Inflammatory macrophage treated with lipopolysaccharide for 1 hour (primary cell): ENCODE data around the gene PGBD1.
A peak's percentile ranks its signal among the peaks of the same experiment; 100 is the strongest.

Source experiments
- DNase-seq, 2 donors: peaks; one replicate each; pipeline ENCODE4 v3.0.0-alpha.2; 2020 to 2022

Gene PGBD1, protein sequence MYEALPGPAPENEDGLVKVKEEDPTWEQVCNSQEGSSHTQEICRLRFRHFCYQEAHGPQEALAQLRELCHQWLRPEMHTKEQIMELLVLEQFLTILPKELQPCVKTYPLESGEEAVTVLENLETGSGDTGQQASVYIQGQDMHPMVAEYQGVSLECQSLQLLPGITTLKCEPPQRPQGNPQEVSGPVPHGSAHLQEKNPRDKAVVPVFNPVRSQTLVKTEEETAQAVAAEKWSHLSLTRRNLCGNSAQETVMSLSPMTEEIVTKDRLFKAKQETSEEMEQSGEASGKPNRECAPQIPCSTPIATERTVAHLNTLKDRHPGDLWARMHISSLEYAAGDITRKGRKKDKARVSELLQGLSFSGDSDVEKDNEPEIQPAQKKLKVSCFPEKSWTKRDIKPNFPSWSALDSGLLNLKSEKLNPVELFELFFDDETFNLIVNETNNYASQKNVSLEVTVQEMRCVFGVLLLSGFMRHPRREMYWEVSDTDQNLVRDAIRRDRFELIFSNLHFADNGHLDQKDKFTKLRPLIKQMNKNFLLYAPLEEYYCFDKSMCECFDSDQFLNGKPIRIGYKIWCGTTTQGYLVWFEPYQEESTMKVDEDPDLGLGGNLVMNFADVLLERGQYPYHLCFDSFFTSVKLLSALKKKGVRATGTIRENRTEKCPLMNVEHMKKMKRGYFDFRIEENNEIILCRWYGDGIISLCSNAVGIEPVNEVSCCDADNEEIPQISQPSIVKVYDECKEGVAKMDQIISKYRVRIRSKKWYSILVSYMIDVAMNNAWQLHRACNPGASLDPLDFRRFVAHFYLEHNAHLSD

DNA sequence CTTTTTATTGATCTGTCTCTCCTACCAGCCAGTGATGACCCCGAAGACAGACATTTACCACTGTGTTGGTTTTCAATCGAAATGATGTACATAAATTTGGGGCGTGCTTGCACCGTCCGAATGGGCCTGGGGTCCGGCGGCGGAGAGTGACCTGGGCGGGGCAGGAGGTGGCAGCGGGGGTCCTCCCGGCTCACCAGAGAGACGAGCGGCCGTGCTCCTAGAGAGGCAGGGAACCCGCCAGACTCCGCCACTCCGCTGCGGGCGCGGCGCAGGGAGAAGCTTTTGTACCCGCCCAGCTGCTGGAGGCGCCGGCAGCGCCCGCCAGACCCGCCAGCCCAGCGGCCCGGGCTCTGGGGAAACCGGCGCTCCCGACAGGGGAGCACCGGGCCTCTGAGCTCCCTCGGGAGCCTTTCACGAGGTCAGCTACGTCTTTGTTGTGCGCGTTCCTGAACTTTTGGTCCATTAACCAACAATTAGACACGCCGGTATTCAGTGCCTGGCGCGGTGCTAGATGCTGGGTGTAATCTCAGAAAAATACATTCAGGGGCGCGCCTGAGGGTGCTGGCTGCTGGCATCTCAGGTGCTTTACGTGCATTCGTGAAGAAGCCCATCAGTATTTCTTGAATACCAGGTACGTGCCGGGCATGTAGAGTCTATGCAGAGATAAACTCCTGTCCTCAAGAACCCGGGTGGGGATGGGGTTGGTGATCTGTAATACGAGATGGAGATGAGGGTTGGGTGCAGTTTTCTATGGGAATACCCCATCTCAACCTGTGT lies at the start of gene PGBD1:
Gene PGBD1 (plus strand): TSS at position 285 of the 777 bp plus-strand sequence. CDS start 2,242 bp downstream, outside the sequence.
- peak; percentile 25 to 44 for DNase-seq

DNA sequence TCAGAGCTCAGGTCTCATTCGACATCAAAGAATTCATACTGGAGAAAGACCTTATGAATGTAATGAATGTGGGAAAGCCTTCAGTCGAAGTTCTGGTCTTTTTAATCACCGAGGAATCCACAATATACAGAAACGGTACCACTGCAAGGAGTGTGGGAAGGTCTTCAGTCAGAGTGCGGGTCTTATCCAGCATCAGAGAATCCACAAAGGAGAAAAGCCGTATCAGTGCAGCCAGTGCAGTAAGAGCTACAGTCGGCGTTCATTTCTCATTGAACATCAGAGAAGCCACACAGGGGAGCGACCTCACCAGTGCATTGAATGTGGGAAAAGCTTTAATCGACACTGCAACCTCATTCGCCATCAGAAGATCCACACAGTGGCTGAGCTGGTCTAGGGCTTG lies 48.6 kb upstream of the PGBD1 start:
- no peak for DNase-seq

DNA sequence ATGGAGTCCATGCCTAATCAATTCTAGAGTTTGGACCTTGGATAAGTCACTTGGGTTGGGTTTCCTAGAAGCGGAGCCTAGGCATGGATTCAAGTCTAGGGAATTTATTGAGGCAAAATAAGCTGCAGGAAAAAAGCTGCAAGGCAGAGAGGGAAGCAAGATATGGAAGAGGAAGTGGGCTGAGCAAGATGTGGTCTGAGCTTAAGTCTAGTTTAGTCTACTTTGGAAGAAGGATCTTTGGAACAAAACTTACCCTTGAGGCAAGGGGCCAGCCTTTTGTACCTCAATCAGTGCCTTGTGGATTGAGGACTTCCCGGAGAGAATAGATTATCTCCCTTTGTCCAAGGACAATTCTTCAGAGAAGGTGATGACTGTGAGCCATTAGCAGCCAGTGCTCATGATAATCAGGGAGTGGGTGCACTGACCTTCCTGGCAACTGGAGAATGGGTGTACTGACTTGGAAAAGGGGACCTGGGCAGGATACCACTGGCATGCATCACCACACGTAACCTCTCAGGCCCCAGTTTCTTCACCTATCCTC lies 45.4 kb upstream of the PGBD1 start:
- DNase-seq = no peak

DNA sequence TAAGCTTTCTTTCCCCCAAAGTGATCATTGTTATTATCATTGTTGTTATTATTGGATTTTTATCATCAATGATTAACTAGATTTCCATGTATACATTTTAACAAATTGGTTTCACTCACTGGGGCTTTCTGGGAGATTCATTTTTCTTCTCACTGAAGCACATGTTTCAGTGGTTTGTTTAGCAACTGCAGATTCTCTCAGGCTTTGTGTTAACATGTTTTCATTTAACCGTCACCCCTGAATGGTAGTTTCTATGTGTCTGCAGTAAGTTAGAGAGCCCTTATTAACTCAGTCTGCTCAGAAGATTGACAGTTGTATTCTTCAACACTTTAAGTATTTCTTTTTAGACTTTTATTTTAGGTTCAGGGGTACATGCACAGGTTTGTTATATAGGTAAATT lies 41.7 kb upstream of the PGBD1 start:
- no peak for DNase-seq

DNA sequence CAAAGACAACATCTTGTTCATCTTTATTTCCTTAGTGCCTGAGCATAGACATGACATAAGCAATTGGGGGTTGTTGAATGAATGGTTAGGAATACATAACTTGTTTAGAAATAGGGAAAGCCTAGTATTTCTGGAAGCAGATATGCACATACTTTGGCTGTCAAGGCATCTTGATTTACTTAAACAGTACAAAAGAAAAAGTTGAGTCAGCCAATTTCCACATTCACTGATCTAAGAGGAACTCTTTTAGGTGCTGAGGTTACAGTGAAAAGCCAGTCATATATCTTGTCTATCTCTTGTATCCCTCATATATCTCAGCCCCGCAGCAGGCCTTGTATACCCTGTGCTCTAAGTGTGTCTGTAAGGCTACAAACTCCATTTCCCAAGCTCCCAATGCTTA lies 40.9 kb upstream of the PGBD1 start:
- no peak for DNase-seq

DNA sequence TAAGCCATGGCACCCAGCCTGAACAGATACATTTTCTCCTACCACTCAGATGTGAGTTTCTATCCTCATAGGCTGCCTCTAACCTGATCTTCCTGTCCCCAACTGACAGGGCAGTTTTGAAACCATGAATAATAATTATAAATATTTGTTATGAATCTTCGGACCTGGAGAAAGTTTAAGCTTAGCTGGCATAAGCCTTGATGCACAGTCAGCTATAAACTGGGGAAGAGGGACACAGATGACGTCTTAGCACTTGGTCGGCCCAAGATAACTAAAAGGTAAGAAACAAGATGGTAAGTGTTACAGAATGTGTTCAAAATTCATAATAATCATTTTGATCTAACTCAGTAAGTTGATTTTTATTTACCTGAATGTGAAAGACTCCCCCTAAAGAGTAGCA lies 37.4 kb upstream of the PGBD1 start:
- DNase-seq = no peak

DNA sequence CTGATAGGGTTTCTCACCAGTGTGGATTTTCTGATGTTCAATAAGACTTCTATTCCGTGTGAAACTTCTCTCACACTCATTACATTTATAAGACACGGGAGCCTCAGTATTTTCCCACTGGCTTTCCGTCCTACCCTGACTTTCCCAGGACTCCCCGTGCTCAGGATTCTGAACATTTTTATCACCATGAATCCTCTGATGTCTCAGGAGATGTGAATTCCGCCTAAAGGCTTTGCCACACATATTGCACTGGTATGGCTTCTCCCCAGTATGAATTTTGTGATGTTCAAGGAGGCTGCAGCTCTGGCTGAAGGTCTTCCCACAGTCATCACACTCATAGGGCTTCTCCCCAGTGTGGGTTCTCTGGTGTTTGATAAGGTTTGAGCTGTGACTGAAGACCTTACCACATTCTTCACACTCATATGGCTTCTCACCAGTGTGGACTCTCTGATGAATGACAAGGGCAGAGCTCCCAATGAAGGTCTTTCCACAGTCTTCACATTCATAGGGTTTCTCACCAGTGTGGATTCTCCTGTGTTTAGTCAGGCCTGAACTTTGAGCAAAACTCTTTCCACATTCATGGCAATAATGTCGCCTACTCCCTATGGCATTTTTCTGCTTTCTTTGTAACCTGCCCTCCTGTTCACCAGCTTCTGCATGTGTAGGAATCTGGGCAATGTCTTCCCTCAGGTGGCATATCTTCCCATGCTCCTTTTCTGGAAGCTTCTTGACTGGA lies 36.0 kb upstream of the PGBD1 start:
- DNase-seq = no peak

DNA sequence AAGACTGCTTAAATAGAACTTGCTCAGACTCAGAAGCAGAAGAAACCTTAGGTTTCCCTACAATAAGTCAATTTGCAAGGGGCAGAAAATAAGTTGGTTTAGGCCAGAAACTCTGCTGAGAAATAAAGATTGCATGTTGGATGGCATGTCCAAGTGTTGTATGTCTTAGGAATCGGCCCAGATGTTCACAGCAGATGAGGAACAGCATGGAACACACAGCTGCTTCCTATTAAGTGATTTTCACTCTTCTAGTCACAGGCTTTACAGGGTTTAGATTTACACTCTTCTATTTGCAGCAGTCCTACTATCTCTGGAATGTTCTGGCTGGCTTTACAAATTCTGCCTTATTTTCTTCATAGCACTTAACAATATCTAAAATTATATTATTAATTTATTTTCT lies 32.5 kb upstream of the PGBD1 start:
- no peak for DNase-seq

DNA sequence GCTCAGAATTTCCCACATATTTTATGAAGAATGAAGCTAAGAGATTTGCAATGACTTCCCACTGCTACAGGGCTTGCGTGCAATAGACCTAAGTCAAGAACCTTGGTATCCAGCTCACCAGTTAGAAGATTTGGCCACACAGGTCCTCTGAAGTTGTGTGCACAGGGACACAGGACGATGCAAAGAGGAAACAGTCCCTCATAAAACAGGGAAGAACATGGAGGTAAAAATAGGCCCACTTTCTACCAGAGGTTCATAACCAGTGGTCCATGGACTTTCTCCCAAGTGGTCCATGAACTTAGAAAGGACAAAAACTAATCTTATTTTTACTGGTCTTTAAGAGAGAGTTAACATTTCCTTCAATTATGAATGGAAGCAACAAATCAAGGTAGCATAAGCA lies 30.6 kb upstream of the PGBD1 start:
- no peak for DNase-seq

DNA sequence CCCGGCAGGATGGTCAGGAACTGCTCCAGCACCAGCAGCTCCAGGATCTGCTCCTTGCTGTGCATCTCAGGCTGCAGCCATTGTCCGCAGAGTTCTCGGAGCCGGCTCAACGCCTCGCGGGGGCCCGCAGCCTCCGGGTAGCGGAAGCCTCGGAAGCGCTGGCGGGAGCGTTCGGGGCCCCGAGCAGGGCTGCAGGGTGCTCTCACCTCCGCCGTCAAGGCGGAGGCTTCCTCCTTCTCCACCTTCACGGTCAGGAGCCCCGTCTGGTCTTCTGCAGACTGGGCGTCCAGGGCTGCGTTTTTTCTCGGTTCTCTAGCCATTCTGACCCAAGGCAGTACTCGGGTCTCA lies 29.7 kb upstream of the PGBD1 start:
- DNase-seq = no peak

DNA sequence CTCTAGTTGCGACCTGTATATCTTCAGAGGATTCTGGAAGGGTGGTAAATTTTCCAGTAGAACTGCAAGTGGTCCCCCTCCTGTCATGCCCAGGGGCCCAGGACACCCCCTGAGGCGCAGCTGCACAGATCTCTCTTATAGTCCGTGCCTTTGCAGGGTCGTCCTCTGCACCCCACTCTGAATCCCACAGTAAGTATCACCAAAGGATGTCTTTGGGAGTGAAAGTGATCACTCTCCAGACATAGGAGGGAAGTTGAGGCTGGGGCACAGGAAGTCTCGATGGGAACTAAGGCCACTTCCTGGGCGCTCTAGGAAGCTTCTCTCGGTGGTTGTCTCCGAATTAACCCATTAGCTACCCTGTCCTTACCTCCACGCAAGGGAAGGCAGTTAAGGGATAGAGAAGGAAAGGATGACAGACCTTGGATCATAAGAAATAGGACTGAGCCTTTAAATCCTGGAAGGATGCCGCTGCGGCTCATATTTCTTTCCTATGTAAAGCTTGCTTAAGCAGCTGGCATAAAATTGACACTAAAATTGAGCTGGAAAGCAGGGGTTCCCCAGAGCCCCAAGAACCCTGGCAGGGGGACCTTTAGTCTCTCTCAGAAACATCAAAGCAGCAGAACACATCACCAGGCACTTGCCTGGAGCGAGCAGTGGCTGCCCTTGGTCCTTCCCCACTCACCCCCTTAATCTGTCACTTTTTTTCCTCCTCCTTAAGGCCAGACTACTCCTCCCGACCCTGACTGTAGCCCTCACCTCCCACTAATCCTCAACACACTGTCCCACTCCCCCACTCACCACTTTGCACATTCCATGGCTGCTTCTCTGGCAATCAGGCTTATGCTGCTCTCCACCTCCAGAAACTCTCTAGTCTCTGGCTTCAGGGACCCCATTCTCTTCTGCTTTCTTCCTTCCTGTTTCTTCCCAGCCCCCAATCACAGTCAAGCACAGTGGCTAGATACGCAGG lies 29.1 kb upstream of the PGBD1 start, which contains the start of gene ZKSCAN4:
Gene ZKSCAN4 (minus strand): TSS at position 261 of the 967 bp plus-strand sequence. CDS start 289 bp downstream, outside the sequence.
- DNase-seq = peak; percentile 82 to 95

DNA sequence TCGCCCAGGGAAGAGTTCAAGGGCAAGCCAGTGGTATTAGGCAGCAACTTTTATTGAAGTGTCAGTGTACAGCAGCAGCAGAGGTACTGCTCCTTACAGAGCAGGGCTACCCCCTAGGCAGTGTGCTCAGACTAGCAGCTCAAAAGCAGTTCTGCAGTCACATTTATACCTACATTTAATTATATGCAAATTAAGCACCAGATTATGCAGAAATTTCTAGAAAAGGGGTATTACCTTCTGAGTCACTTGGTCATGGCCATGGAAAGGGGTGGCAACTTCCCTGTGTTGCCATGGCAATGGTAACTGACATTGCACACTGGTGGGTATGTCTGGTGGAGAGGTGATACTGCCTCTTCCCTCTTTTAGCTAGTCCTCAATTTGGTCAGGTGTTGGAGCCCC lies 27.3 kb upstream of the PGBD1 start:
- DNase-seq = peak in 1 of 2 donors; percentile 20

DNA sequence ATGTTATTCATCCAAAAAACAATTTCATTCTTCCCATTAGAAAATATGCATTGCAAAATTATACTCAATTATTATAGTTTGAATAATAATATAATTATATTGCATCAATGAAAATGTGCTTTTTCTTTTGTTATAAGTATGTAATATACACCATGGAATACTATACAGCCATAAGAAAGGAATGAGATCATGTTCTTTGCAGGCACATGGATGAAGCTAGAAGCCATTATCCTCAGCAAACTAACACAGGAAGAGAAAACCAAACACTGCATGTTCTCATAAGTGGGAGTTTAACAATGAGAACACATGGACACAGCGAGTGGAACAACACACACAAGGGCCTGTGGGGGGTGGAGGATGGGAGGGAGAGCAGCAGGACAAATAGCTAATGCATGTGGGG lies 24.3 kb upstream of the PGBD1 start:
- no peak for DNase-seq

DNA sequence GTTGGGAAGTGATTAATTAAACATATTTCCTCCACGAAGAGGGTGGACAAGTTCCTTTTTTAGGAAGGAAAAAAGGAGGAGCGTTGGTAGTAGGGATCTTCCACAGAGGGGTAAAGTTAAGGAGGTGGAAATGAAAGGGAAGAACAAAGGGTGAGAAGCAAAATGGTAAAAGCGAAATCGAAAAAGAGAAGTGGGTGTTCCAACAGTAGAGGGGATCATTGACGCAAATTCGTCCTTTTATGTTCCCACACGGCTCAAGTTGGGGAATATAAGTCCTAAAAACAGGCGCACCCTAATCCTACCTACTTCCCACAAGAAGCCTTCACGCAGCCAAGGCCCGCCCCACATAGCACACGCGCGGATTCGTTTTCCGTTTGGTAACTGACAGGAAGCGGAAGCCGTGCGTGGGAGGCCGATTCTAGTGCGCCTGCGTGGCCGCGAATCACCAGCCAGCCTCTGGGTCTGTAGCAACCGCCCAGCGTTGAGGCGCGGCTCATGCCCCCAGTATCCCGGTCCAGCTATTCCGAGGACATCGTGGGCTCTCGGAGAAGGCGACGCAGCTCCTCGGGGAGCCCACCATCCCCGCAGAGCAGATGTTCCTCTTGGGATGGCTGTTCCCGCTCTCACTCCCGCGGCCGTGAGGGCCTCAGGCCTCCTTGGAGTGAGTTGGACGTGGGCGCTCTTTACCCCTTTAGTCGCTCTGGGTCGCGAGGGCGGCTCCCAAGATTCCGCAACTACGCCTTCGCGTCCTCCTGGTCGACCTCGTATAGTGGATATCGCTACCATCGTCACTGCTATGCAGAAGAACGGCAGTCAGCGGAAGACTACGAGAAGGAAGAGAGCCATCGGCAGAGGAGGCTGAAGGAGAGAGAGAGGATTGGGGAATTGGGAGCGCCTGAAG lies 22.2 kb upstream of the PGBD1 start, which contains the start of gene NKAPL:
Gene NKAPL (plus strand): TSS at position 421 of the 901 bp plus-strand sequence. CDS start 75 bp downstream, at position 496.
- peak; percentile 79 to 94 for DNase-seq

DNA sequence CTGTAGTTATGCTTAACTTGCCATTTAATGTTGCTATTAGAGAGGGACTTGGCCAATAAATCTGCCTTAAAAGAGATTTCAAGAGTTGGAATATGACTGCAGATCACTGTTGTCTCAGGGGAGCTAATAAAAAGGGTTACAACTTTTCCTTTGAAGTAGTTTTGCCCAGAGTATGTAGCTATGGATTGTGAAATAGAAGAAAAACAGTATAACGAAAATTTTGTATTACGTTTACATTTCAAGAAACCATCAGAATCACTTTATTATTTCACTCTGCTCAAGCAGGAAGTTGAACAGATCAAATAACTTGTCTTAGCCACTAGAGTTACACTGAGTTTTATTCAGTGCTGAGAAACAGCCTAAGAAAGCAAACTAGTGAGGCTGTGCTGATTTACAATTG lies 17.4 kb upstream of the PGBD1 start:
- no peak for DNase-seq

DNA sequence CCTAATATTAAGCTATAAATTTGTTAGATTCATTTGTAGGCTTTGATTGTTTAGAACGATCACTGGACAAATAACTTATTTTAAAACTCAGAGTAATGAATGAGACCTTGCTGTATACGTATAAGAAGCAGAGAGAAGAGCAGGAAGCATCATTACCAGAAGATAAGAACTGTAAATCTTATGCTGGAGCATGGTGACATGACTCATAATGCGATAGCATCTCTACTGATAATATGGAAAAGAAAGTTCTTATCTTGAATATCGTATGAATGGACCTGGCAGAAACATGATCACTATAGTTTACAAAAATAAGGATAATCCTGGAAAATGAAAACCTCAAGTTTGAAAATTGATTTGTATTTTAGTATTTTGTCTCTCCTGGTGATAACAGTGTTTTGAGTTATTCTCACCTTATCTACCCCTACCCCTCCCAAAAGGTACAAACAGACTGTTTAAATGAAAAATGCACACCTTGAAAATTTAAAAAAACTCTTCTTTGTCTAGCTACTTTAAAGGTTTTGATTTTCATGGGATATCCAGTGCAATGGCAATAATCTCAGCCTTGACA lies 16.5 kb upstream of the PGBD1 start:
- no peak for DNase-seq

DNA sequence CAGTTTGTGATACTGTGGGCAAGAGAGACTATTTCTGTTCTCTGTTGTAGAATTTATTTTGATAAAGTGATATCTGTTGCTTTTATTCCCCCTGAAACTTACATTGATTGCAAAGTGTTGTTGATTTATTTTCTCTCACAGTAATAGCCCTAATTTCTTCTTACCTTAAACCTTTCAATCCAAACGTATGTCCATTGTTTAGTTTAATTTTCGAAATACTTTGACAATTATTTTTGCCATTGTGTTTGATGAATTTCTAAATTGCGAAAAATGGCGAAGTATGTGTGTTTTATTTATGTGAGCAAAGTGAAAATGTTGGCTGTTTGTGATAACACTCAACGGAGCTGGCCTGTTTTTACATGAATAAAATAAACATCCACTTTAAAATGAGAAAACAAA lies 14.8 kb upstream of the PGBD1 start:
- no peak for DNase-seq

DNA sequence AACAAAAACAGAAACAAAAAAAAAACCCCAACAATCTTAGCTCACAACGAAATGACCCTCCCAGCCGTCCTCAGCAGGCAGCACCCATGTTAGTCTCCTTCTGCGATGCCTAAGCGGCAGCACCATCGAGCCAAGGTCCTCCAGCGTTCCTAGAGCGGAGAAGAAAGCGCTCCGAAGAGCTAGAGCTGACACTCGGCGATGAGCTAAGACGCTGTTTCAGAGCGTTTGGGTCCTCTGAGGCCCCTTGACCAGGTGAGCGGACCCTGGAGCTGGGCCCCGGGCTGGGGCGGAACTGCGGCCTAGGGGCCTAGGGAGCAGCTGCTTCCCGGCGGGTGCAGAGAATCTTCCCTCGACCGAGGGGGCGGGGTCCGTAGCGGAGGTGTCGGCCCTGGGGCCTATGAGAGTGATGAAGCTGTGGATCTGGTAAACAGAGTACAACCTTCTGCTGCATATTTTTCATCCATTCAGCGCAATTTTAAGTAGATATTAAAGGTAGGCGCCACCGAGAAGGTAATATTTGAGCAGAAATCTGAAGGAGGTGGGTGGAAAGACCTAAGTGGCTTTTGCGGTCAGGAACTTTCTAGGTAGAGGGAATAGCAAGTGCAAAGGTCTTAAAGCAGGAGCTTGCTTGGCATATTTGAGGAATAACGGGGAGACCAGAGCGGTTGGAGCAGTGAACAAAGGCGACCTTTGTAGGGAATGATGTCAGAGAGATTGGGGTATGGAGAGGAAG lies 14.2 kb upstream of the PGBD1 start, which contains the start of gene ZSCAN26:
Gene ZSCAN26 (plus strand): TSS at position 182 of the 733 bp plus-strand sequence. CDS start 4,777 bp downstream, outside the sequence.
- peak; percentile 79 to 96 for DNase-seq

DNA sequence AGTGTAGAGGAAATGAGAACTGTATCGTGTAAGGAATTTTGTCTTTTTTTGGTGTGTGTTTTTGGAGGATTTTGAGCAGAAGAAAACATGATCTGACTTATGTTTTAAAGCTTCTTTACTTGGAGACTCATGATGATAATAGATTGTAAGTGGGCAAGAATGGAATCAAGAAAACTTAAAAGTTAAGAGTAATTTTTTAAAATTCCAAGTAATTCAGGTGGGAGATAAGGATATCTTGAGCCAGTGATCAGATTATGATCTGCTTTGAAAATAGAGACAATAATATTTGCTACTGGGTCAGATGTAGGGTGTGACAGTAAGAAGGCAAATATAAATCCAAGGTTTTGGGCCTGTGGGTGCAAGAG lies 13.7 kb upstream of the PGBD1 start:
- no peak for DNase-seq
